ENCODE data around the gene KCNK13. TPM values are rescaled to one million over a fixed set of nuclear protein-coding genes. Genes with fewer than 3 reads are reported as not detected.

KCNK13 gene
- polyA plus RNA-seq, 1 of the 3 experiments (the other 2 are of a cell fraction): not detected

- no peak overlapping the region for H3K9ac ChIP-seq
- ChIA-PET CTCF (no interaction called here), POLR2A (no interaction called here)
- H3K27me3 ChIP-seq (ENCODE audit: insufficient read depth): no peaks in the 10 kb centered on the region
- H3K4me3 ChIP-seq (ENCODE audit: low read depth in 2 of 2, low read length in 1 of 2): no peak overlapping the region
- WGBS (ENCODE audit: low lambda C conversion rate): 67% methylated on average over 4 of the region's 4 CpGs
- no peak overlapping the region for H2AFZ ChIP-seq (ENCODE audit: low read depth)
- no peak for DNase-seq
- H3F3A ChIP-seq (replicated peaks; ENCODE audit: insufficient read depth): no peaks in the 10 kb centered on the region
- H3K4me2 ChIP-seq: no peak overlapping the region
- H4K20me1 ChIP-seq (ENCODE audit: insufficient read depth): no peaks in the 10 kb centered on the region
- no peaks in the 10 kb centered on the region for H3K36me3 ChIP-seq (replicated peaks in 1 of 2; ENCODE audit: control insufficient read depth in 1 of 2, insufficient read depth in 2 of 2, low read length in 1 of 2)
- no peaks in the 10 kb centered on the region for H3K9me3 ChIP-seq
- H3K79me2 ChIP-seq (ENCODE audit: insufficient read depth): no peaks in the 10 kb centered on the region
- H3K4me1 ChIP-seq (ENCODE audit: control insufficient read depth in 1 of 2, insufficient read depth in 2 of 2, low read depth in 1 of 2, low read length in 1 of 2): peaks cover 0 to 6% of the 10 kb centered on the region in 2 experiments; a peak in 1 of 4 replicates
- no peaks in the 10 kb centered on the region for H3K9me2 ChIP-seq
- no peak overlapping the region for H3K27ac ChIP-seq (ENCODE audit: low read depth in 2 of 2, low read length in 1 of 2)
- TF ChIP-seq, protein P1, sequence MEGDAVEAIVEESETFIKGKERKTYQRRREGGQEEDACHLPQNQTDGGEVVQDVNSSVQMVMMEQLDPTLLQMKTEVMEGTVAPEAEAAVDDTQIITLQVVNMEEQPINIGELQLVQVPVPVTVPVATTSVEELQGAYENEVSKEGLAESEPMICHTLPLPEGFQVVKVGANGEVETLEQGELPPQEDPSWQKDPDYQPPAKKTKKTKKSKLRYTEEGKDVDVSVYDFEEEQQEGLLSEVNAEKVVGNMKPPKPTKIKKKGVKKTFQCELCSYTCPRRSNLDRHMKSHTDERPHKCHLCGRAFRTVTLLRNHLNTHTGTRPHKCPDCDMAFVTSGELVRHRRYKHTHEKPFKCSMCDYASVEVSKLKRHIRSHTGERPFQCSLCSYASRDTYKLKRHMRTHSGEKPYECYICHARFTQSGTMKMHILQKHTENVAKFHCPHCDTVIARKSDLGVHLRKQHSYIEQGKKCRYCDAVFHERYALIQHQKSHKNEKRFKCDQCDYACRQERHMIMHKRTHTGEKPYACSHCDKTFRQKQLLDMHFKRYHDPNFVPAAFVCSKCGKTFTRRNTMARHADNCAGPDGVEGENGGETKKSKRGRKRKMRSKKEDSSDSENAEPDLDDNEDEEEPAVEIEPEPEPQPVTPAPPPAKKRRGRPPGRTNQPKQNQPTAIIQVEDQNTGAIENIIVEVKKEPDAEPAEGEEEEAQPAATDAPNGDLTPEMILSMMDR (IDR thresholded peaks at IDR 0.05): no peak
- no peak for TF ChIP-seq MXI1 (IDR thresholded peaks at IDR 0.05; ENCODE audit: low read depth, low read length)
- no peak for TF ChIP-seq EZH2phosphoT487 (IDR thresholded peaks at IDR 0.05; ENCODE audit: borderline replicate concordance, low read depth)
- no peak for TF ChIP-seq SIN3A (IDR thresholded peaks at IDR 0.05; ENCODE audit: borderline replicate concordance, low read depth, low read length)
Observed at GRCh38 chr14:90136904-90137303, 75.1 kb downstream of the KCNK13 start.

- H3K36me3 ChIP-seq (replicated peaks in 1 of 2; ENCODE audit: control insufficient read depth in 1 of 2, insufficient read depth in 2 of 2, low read length in 1 of 2): no peaks in the 10 kb centered on the region
- TF ChIP-seq POLR2AphosphoS5 (IDR thresholded peaks at IDR 0.05; ENCODE audit: low read depth, low read length): no peak
- TF ChIP-seq MEF2A (IDR thresholded peaks at IDR 0.05; ENCODE audit: borderline replicate concordance, low read depth): no peak
- TF ChIP-seq, protein P2, sequence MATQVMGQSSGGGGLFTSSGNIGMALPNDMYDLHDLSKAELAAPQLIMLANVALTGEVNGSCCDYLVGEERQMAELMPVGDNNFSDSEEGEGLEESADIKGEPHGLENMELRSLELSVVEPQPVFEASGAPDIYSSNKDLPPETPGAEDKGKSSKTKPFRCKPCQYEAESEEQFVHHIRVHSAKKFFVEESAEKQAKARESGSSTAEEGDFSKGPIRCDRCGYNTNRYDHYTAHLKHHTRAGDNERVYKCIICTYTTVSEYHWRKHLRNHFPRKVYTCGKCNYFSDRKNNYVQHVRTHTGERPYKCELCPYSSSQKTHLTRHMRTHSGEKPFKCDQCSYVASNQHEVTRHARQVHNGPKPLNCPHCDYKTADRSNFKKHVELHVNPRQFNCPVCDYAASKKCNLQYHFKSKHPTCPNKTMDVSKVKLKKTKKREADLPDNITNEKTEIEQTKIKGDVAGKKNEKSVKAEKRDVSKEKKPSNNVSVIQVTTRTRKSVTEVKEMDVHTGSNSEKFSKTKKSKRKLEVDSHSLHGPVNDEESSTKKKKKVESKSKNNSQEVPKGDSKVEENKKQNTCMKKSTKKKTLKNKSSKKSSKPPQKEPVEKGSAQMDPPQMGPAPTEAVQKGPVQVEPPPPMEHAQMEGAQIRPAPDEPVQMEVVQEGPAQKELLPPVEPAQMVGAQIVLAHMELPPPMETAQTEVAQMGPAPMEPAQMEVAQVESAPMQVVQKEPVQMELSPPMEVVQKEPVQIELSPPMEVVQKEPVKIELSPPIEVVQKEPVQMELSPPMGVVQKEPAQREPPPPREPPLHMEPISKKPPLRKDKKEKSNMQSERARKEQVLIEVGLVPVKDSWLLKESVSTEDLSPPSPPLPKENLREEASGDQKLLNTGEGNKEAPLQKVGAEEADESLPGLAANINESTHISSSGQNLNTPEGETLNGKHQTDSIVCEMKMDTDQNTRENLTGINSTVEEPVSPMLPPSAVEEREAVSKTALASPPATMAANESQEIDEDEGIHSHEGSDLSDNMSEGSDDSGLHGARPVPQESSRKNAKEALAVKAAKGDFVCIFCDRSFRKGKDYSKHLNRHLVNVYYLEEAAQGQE (IDR thresholded peaks at IDR 0.05; ENCODE audit: low read depth, low read length): no peak
- TF ChIP-seq RAD21 (IDR thresholded peaks at IDR 0.05; ENCODE audit: low read length): no peak
- TF ChIP-seq EP300 (IDR thresholded peaks at IDR 0.05; ENCODE audit: borderline replicate concordance in 1 of 2, low read depth in 1 of 2, low read length in 1 of 2): no peak
- TF ChIP-seq ELF1 (IDR thresholded peaks at IDR 0.05): no peak
- no peak for TF ChIP-seq TEAD4 (IDR thresholded peaks at IDR 0.05; ENCODE audit: borderline replicate concordance, insufficient read depth)
- TF ChIP-seq RCOR1 (IDR thresholded peaks at IDR 0.05; ENCODE audit: low read length): no peak
- TF ChIP-seq ZBTB33 (IDR thresholded peaks at IDR 0.05; ENCODE audit: borderline replicate concordance, low read depth): no peak
- no peak for TF ChIP-seq TAF1 (IDR thresholded peaks at IDR 0.05; ENCODE audit: borderline replicate concordance, low read depth, low read length)
- TF ChIP-seq MAX (IDR thresholded peaks at IDR 0.05; ENCODE audit: low read depth): no peak
- no peak for TF ChIP-seq JUND (IDR thresholded peaks at IDR 0.05)
- TF ChIP-seq, protein P3, sequence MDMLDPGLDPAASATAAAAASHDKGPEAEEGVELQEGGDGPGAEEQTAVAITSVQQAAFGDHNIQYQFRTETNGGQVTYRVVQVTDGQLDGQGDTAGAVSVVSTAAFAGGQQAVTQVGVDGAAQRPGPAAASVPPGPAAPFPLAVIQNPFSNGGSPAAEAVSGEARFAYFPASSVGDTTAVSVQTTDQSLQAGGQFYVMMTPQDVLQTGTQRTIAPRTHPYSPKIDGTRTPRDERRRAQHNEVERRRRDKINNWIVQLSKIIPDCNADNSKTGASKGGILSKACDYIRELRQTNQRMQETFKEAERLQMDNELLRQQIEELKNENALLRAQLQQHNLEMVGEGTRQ (IDR thresholded peaks at IDR 0.05; ENCODE audit: borderline replicate concordance, low read depth, low read length): no peak
- no peak for TF ChIP-seq TCF12 (IDR thresholded peaks at IDR 0.05)
- TF ChIP-seq NFIC (IDR thresholded peaks at IDR 0.05; ENCODE audit: borderline replicate concordance): no peak
- no peak for TF ChIP-seq SIN3A (IDR thresholded peaks at IDR 0.05; ENCODE audit: borderline replicate concordance, low read depth, low read length)
- CTCF ChIA-PET: interaction anchor here (1.0 kb wide), 1 partner anchor 12 kb away, joined by 3 read pairs; no protein-coding TSS in a partner anchor
- no peaks in the 10 kb centered on the region for H3K79me2 ChIP-seq (ENCODE audit: insufficient read depth)
- H3K27me3 ChIP-seq (ENCODE audit: insufficient read depth): no peaks in the 10 kb centered on the region
- no peak overlapping the region for H3K27ac ChIP-seq (ENCODE audit: low read depth in 2 of 2, low read length in 1 of 2)
- no peak overlapping the region for H3K4me2 ChIP-seq
- no peaks in the 10 kb centered on the region for H4K20me1 ChIP-seq (ENCODE audit: insufficient read depth)
- no peak overlapping the region for H2AFZ ChIP-seq (ENCODE audit: low read depth)
- POLR2A ChIA-PET: no interaction called here
- no peak for DNase-seq
- H3K9me2 ChIP-seq: no peaks in the 10 kb centered on the region
- WGBS (ENCODE audit: low lambda C conversion rate): 18% methylated on average over 4 of the region's 4 CpGs
- peaks cover 0 to 6% of the 10 kb centered on the region in 2 experiments; a peak in 1 of 4 replicates for H3K4me1 ChIP-seq (ENCODE audit: control insufficient read depth in 1 of 2, insufficient read depth in 2 of 2, low read depth in 1 of 2, low read length in 1 of 2)
- no peaks in the 10 kb centered on the region for H3F3A ChIP-seq (replicated peaks; ENCODE audit: insufficient read depth)
- H3K4me3 ChIP-seq (ENCODE audit: low read depth in 2 of 2, low read length in 1 of 2): no peak overlapping the region
- H3K9ac ChIP-seq: no peak overlapping the region
- no peaks in the 10 kb centered on the region for H3K9me3 ChIP-seq
Observed at GRCh38 chr14:90137807-90138206, 76.0 kb downstream of the KCNK13 start.

Data from SK-N-SH (cell line).